Bronchial epithelial cell (primary cell): ENCODE results near the gene SLC16A2. TPM values are rescaled to one million over a fixed set of nuclear protein-coding genes. Genes with fewer than 3 reads are reported as not detected.
"Not testable (repeated sequence)": the region's sequence is repeated elsewhere in the genome, so short reads cannot be mapped to it uniquely, and the experiment has no call there.

Source experiments
- DNase-seq: peaks from one replicate; pipeline ENCODE4 v3.0.0-alpha.2; 2010; ENCODE audit warnings: low read depth
- FAIRE-seq: peaks from 2 replicates; lab custom pipeline; 2011; peaks lifted over from hg19 to GRCh38; lab: Jason Lieb, UNC
- H3K27me3 ChIP-seq: 2 replicates; pipeline ENCODE4 v1.5.1; 2011; ENCODE audit warnings: low read length; ENCODE audit not compliant: control insufficient read depth, insufficient read depth
- H3K36me3 ChIP-seq: 2 replicates; pipeline ENCODE4 v1.5.1; 2011; ENCODE audit warnings: low read length; ENCODE audit not compliant: control insufficient read depth, insufficient read depth
- H3K4me3 ChIP-seq: 2 replicates; pipeline ENCODE4 v1.5.1; 2011; ENCODE audit warnings: mild to moderate bottlenecking, low read depth, low read length, control low read depth
- CTCF ChIP-seq: IDR thresholded peaks from 2 replicates; pipeline ENCODE4 v1.5.1; 2011; ENCODE audit warnings: mild to moderate bottlenecking, moderate library complexity, low read length, control low read depth, inconsistent platforms; ENCODE audit not compliant: insufficient read depth, severe bottlenecking
- total RNA-seq: library from RNA; depleted of rRNA; stranded (reverse); fragments of >200 nt; gene quantifications from 2 replicates; pipeline ENCODE4 v1.2.1, GENCODE V29; 2014

The SLC16A2 gene
- total RNA-seq, 1 donor from 2014 or later = 1.3 TPM

DNA sequence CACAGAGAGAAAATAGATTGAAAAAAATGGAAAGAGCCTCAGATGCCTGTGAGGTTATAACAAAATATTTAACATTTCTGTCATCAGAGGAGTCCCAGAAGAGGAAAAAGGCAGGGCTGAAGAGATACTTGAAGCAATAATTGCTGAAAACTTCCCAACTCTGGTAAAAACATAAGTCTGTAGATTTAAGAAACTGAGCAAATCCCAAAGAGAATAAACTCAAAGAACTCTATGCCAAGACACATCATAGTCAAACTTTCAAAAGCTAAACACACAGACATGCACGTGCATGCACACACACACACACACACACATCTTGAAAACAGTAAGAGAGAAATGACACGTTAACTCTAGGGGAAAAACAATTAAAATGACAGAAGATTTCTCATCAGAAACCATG is 94.1 kb downstream of the SLC16A2 start:
- DNase-seq (no peak), FAIRE-seq (no peak)
- Histone ChIP-seq H3K4me3 (no peak overlapping the region), H3K36me3 (no peaks in the 10 kb centered on the region), H3K27me3 (no peaks in the 10 kb centered on the region)
- no peak for TF ChIP-seq CTCF

DNA sequence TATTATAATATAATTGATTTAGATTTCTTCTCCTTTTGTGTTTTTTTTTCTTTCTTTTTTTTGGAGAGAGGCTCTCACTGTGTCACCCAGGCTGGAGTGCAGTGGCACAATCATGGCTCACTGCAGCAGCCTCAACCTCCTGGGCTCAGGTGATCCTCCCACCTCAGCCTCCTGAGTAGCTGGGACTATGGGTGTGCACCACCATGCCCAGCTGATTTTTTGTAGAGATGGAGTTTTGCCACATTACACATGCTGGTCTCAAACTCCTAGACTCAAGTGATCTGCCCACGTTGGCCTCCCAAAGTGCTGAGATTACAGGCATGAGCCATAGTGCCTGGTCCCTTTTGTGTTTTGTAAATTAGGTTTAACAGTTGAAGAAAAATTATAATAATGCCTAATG is 94.7 kb downstream of the SLC16A2 start:
- not testable (repeated sequence) for FAIRE-seq, H3K36me3 ChIP-seq, DNase-seq, H3K4me3 ChIP-seq, H3K27me3 ChIP-seq

- no peaks in the 10 kb centered on the region for H3K27me3 ChIP-seq
- FAIRE-seq = no peak
These were observed 98.6 kb downstream of the SLC16A2 start for GRCh38 chrX:74519870-74520269.

GRCh38 chrX:74520291-74520690 is 99.0 kb downstream of the SLC16A2 start:
- no peak for FAIRE-seq
- DNase-seq = no peak
- no peaks in the 10 kb centered on the region for H3K27me3 ChIP-seq
- TF ChIP-seq CTCF = no peak
- H3K4me3 ChIP-seq = no peak overlapping the region
- H3K36me3 ChIP-seq = no peaks in the 10 kb centered on the region

More at GRCh38 chrX:74519870-74520269, 98.6 kb downstream of the SLC16A2 start:
- TF ChIP-seq CTCF = no peak
- no peak for DNase-seq
- Histone ChIP-seq H3K4me3 (no peak overlapping the region), H3K36me3 (no peaks in the 10 kb centered on the region)

DNA sequence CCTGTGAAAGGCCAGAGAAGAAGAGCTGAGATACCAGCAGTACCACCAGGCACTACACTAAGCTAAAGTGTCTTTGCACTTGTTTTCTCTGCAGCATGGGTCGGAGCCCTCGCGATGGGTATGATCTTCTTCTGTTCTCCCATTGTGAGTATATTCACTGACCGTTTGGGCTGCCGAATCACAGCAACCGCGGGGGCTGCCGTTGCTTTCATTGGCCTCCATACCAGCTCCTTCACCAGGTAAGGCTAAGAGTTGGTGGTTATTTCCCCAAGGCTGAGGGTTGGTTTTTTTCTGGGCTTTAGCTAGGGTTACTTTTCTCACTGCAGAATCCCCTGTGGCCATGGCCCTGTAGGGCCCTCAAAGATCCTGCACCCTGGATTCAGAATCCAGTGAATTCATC is 99.6 kb downstream of the SLC16A2 start:
- H3K4me3 ChIP-seq = no peak overlapping the region
- no peak for FAIRE-seq
- no peak for TF ChIP-seq CTCF
- no peaks in the 10 kb centered on the region for H3K36me3 ChIP-seq
- DNase-seq = no peak
- H3K27me3 ChIP-seq = no peaks in the 10 kb centered on the region

DNA sequence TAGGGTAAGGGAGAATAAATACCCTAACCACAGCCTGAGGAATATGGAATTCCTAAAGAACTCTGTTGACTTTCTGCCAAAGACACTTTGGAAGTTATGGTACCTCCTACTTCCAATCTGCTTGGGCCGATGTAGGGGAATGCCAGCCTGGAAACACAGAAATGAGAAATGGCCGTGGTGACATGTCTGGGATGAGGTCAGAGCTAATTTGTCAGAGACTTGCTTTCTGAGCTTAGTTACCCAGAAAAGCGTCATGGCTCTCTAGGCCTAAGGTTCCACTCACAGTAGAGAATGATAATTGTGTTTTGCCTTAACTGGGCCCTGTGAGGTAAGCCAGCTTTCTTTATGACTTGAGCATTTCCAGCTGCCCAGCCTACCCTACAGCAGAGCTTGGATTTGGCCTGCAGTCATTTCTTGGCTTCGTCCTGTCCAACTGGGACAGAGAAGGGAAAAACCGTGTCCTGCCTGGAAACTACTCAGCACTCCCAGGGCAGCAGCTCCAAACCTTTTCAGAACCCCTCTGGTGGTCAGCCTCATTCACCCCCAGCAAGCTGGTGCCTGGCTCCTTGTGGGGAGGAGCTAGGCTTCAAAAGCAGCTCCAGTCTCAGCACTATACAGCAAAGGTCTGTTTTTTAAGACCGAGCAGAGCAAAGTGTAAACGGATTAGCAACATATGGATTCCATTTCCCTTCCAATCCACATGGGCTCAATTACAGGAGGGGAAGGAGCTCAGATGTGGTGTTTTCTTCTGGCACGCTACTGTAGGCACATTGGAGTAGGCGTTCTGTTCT is 100.9 kb downstream of the SLC16A2 start:
- Histone ChIP-seq H3K4me3 (no peak overlapping the region), H3K27me3 (no peaks in the 10 kb centered on the region), H3K36me3 (no peaks in the 10 kb centered on the region)
- TF ChIP-seq CTCF = no peak
- FAIRE-seq = no peak
- no peak for DNase-seq
